HCEC 1CT (cell line): ENCODE measurements around the gene ZNF496.
"Not testable (repeated sequence)": the region's sequence is repeated elsewhere in the genome, so short reads cannot be mapped to it uniquely, and the experiment has no call there.

Experiments
- DNase-seq: peaks from one replicate; pipeline ENCODE4 v3.0.0-alpha.2; 2017

Gene ZNF496

GRCh38 chr1:247291833-247292561 is 39.7 kb downstream of the ZNF496 start:
- DNase-seq = no peak

GRCh38 chr1:247291161-247291560 is 40.5 kb downstream of the ZNF496 start:
- no peak for DNase-seq

- DNase-seq = no peak
Observed at GRCh38 chr1:247290576-247290975, 41.1 kb downstream of the ZNF496 start.

- not testable (repeated sequence) for DNase-seq
Observed at GRCh38 chr1:247289274-247289892, 42.3 kb downstream of the ZNF496 start.

- no peak for DNase-seq
Observed at GRCh38 chr1:247288341-247288740, 43.3 kb downstream of the ZNF496 start.

- no peak for DNase-seq
Observed at GRCh38 chr1:247287460-247287859, 44.2 kb downstream of the ZNF496 start.

GRCh38 chr1:247286134-247286670 is 45.5 kb downstream of the ZNF496 start:
- DNase-seq = no peak

GRCh38 chr1:247281001-247281574 is 50.6 kb downstream of the ZNF496 start:
- DNase-seq = no peak

GRCh38 chr1:247277191-247277590 is 54.5 kb downstream of the ZNF496 start:
- no peak for DNase-seq

- DNase-seq = no peak
Observed at GRCh38 chr1:247274605-247275256, 56.9 kb downstream of the ZNF496 start.

GRCh38 chr1:247273013-247273412 is 58.7 kb downstream of the ZNF496 start:
- no peak for DNase-seq

GRCh38 chr1:247270003-247270402 is 61.7 kb downstream of the ZNF496 start:
- no peak for DNase-seq

GRCh38 chr1:247269133-247269532 is 62.5 kb downstream of the ZNF496 start:
- no peak for DNase-seq

- no peak for DNase-seq
Observed at GRCh38 chr1:247268390-247269045, 63.1 kb downstream of the ZNF496 start.

GRCh38 chr1:247266053-247266452 is 65.6 kb downstream of the ZNF496 start:
- DNase-seq = no peak

GRCh38 chr1:247255772-247256171 is 75.9 kb downstream of the ZNF496 start, which contains the start of gene VN1R5:
TSS of gene VN1R5 (plus strand) at chr1:247256072.
- DNase-seq = not testable (repeated sequence)

GRCh38 chr1:247247568-247247967 is 84.1 kb downstream of the ZNF496 start:
- DNase-seq = no peak
